GM19455 (cell line): ENCODE measurements around the gene KCNMA1.
"Not testable (repeated sequence)": the region's sequence is repeated elsewhere in the genome, so short reads cannot be mapped to it uniquely, and the experiment has no call there.

Source experiments
- ATAC-seq: cut with Tn5 transposase; IDR thresholded peaks from one replicate; pipeline ENCODE4 v1.9.1; 2021; ENCODE audit not compliant: unreplicated experiment

The KCNMA1 gene

DNA sequence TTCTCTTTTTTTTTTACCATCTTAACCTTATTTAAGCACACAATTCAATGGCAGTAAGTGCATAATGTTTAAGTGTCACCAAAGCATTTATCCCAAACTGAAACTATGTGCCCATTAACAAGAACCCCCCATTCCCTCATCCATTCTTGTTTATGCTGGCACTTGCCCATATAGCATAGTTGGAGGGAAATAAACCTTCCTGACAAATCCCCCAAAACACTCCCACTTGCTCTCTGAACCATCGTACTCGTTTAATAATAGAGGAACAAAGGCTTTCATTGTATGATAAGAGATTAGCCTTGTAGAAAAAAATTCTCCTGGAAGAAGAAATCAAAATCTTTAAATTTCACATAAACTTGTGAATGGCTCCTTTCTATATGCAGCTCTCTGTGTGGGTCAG is 26.4 kb upstream of the KCNMA1 start:
- ATAC-seq = no peak

GRCh38 chr10:77661674-77662073 is 24.1 kb upstream of the KCNMA1 start:
- no peak for ATAC-seq

GRCh38 chr10:77661100-77661499 is 23.5 kb upstream of the KCNMA1 start:
- ATAC-seq = no peak

DNA sequence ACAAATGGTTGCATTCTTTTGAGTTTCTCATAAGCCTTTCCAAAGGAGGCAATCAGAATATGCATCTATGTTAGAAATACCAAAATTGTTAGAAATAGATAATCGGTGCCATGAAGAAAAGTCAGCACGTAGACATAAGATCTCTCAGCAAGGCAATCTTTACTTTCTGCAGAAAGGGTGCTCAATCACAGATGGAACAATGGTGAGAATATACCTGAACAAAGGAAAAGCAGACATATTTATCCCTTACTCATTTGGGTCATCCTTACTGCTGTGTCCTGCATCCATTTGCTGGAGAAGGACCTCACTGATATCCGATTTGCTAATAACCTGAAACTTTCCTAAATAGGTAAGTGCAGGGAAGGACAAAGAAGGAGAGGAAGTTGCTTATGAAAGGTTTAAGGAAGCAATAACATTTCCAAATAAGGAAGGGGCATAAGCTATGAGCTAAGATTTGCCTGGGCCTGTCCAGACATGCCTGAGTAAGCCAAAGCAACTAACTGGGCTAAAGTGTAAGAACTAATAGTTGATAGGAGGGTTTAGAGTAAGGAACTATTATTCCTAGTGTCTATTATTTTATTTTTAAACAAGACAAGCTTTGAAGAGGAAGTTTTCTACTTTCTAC is 21.6 kb upstream of the KCNMA1 start:
- not testable (repeated sequence) for ATAC-seq

DNA sequence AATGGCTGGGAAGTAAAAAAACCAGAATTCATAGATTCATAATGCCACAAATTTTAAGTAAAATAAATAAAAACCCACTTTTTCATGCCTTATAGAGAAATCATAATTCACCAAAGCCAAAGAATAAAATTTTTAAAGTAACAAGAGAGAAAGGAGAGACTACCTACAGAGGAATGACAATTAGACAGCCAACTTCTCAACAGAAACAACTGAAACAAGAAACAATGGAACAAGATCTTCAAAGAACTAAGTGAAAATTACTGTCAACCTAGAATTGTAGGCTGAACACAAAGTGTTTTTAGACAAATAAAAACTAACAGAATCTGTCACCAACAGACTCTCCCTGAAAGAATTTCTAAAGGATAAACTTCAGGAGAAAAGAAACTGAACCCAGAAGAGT is 15.6 kb upstream of the KCNMA1 start:
- no peak for ATAC-seq

DNA sequence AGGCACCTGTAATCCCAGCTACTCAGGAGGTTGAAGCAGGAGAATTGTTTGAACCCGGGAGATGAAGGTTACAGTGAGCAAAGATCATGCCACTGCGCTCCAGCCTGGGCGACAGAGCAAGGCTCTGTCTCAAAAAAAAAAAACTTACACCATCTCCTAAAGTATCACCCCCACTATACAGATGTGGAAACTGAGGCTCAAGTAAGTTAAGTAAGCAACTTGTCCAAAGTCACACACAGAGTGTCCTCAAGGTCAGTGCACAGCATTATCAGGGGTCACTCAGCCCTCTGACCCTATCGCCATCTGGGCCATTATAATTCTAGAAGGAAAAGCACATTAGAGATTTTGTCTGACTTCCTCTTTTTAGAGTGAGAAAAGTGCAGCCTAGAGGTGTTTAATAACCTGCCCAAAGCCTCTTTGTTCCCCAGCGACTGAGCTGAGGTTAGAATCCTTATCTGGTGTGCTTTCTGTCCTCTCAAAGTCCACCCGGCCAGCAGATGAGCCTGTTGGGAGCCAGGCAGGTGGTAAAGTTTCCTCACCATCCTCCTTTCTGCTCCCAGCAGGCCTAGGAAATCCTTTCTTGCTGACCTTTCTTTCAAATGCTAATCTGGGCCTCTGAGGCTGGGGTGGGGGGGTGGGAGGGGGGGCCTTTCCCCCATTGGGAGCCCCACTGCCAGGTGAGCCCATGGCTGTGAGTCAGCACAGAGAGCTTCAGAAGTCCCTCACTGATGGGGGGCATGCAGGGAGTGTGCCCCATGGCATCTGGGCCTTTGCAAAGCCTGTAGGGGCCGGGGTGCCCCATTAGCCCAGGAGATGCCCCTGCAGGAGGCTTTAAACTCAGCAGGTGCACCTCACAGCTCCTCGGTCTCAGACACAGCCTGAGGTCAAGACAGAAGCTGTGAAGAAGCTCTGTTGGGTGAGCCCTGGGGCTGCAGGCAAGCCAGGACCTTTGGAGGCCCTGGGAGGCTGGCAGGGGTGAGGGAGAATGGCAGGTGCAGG is 12.0 kb upstream of the KCNMA1 start:
- no peak for ATAC-seq

GRCh38 chr10:77648472-77648871 is 10.9 kb upstream of the KCNMA1 start:
- no peak for ATAC-seq

- no peak for ATAC-seq
These were observed 10.1 kb upstream of the KCNMA1 start for GRCh38 chr10:77647543-77648293.

GRCh38 chr10:77644557-77645243 is 7.1 kb upstream of the KCNMA1 start:
- no peak for ATAC-seq

DNA sequence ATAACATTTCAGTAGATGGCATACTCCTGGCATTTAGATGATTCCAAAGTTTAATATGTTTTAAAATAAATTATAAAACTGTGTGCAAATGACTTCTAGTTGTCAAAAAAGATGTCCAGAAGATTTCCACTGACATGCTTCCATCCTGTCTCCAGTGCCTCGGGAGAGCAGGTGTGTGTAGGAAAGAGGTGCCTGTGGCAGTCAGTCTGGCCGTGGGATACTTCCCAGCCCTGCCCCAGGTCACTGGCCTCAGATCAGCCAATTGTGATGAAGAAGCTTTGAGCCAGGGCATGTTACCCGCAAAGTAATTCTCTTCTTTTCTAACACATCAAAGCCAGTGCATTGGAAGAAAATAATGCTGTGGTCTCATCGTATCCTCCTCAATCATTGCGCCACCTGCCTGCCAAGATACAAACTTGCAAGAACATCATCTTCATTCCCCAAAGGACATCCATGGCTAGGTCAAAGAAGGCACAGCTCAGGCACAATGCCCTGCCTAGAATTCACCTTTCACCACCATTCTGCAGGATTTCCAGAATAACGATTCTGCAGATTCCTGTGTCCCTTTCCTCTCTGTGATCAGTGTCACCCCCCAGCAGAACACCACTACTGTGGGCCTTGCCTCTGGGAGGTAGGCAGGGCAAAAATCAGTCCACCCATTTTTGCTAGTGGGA is 6.3 kb upstream of the KCNMA1 start:
- ATAC-seq = no peak

DNA sequence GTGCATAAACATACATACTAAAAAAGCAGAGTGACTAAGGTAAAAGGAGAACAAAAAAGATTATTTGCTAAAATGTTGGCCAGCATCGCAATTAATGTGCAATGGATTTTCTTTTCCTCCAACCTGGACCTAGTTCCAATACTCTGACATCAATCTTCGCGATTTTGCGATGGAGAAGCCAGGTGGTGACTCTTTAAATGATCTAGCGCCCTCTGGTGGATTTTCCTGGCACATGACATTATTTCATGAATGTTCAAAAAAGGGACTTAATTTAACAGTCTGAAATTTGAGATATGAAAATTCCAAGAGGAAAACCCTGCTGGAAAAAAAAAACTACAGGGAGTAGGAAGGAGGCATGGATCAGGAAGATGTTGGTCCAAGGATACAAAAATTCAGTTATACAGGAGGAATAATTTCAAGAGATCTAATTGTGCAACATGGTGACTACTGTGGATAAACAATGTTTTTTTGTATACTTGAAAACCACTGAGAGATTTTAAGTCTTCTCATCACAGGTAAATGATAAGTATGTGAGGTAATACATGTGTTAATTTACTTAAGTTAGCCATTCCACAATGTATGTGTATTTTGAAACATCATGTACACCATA is 4.3 kb upstream of the KCNMA1 start:
- no peak for ATAC-seq

GRCh38 chr10:77641344-77641743 is 3.7 kb upstream of the KCNMA1 start:
- no peak for ATAC-seq

- no peak for ATAC-seq
These were observed 2.6 kb upstream of the KCNMA1 start for GRCh38 chr10:77640167-77640566.

DNA sequence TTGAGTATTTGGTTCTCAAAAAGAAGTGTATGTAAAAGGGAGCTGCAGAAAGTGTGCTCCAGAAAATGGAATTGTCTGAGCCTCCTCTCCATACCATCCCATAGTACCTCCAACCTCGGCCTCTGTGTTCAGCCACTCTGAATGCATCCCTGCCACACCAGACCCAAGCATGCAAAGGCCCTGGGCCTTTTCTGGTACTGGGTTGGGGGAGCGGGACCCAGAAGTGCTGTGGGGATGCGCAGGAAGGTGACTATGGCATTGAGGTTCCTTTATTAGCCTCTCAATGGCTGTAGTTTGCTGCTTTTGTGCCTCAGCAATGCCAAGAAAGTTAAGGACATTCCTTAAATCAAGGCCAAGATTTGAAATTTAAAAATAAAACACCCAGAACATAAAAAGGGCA is 2.1 kb upstream of the KCNMA1 start:
- ATAC-seq = no peak

- no peak for ATAC-seq
These were observed 903 bp upstream of the KCNMA1 start for GRCh38 chr10:77638321-77639101.

- ATAC-seq = no peak
These were observed 559 bp downstream of the KCNMA1 start for GRCh38 chr10:77636967-77637531.

- ATAC-seq = no peak
These were observed 1.2 kb downstream of the KCNMA1 start for GRCh38 chr10:77636282-77636966.
